SU-DHL-6 (cell line): ENCODE measurements around the gene ADCY7.

Source experiments
- H2AFZ ChIP-seq: fragments of 200-600 bp; sonication (generic); 2 replicates; pipeline ENCODE4 v1.6.1; 2014; ENCODE audit warnings: low read depth, mild to moderate bottlenecking, moderate library complexity, mixed read lengths, antibody characterized with exemption, low read length; ENCODE audit not compliant: severe bottlenecking
- H3F3A ChIP-seq: fragments of 200-600 bp; shearing (Covaris generic); 2 replicates; pipeline ENCODE4 v1.6.0; 2016; ENCODE audit warnings: antibody characterized with exemption, mild to moderate bottlenecking; ENCODE audit not compliant: insufficient read depth
- H3K27ac ChIP-seq: fragments of 200-600 bp; sonication (generic); 2 replicates; pipeline ENCODE4 v1.5.1; 2016; ENCODE audit warnings: low read depth, mild to moderate bottlenecking, low read length, moderate library complexity, mixed read lengths
- H3K27me3 ChIP-seq: fragments of 200-600 bp; sonication (generic), shearing (Covaris generic); 2 replicates; pipeline ENCODE4 v1.6.0; 2014; ENCODE audit warnings: mild to moderate bottlenecking, low read length
- H3K36me3 ChIP-seq: fragments of 200-600 bp; sonication (generic); 2 replicates; pipeline ENCODE4 v1.6.1; 2014; ENCODE audit warnings: mild to moderate bottlenecking, low read length, mixed read lengths
- H3K4me2 ChIP-seq: fragments of 300-600, 200-600 bp; shearing (Covaris generic), sonication (generic); 2 replicates; pipeline ENCODE4 v1.6.0; 2014; ENCODE audit warnings: low read length, low read depth, mild to moderate bottlenecking; ENCODE audit not compliant: poor library complexity, severe bottlenecking
- H3K4me3 ChIP-seq: fragments of 200-600 bp; sonication (generic); 2 replicates; pipeline ENCODE4 v1.5.1; 2014; ENCODE audit warnings: antibody characterized with exemption, low read length, mild to moderate bottlenecking, mixed read lengths; ENCODE audit not compliant: insufficient read depth, poor library complexity, severe bottlenecking
- H3K79me2 ChIP-seq: fragments of 200-600 bp; sonication (generic); 2 replicates; pipeline ENCODE4 v1.6.1; 2014; ENCODE audit warnings: mild to moderate bottlenecking, low read length, moderate library complexity; ENCODE audit not compliant: insufficient read depth
- H3K9ac ChIP-seq: fragments of 200-600 bp; sonication (generic); 2 replicates; pipeline ENCODE4 v1.7.0; 2014; ENCODE audit warnings: mild to moderate bottlenecking, low read length
- H3K9me2 ChIP-seq: fragments of 200-600 bp; sonication (generic); replicated peaks from 2 replicates; pipeline ENCODE4 v1.6.1; 2014; ENCODE audit warnings: low read length; ENCODE audit not compliant: insufficient read depth
- H3K9me3 ChIP-seq: fragments of 200-600 bp; sonication (generic); 2 replicates; pipeline ENCODE4 v1.6.1; 2014; ENCODE audit warnings: low read length, mixed read lengths; ENCODE audit not compliant: insufficient read depth
- H4K20me1 ChIP-seq: fragments of 200-600 bp; sonication (generic); 2 replicates; pipeline ENCODE4 v1.6.1; 2014; ENCODE audit warnings: low read depth, mild to moderate bottlenecking, antibody characterized with exemption, low read length, moderate library complexity, mixed read lengths
- CTCF ChIP-seq: fragments of 200-600 bp; sonication (generic); IDR thresholded peaks from one replicate; pipeline ENCODE4 v1.5.1; 2017; ENCODE audit warnings: antibody characterized with exemption, mild to moderate bottlenecking, low read length, moderate library complexity; ENCODE audit not compliant: insufficient read depth, poor library complexity, severe bottlenecking
- EZH2phosphoT487 ChIP-seq: fragments of 200-600 bp; sonication (generic), shearing (Covaris generic); conservative IDR thresholded peaks from 2 replicates; pipeline ENCODE4 v1.6.1; 2018; ENCODE audit warnings: mild to moderate bottlenecking, antibody characterized with exemption, low read length, moderate library complexity, mixed read lengths

ADCY7 gene

GRCh38 chr16:50293994-50294855, 27.9 kb downstream of the ADCY7 start:
- H3K9me2 ChIP-seq: no peaks in the 10 kb centered on the region
- no peak overlapping the region for H3K4me2 ChIP-seq
- H3K4me3 ChIP-seq: no peak overlapping the region
- no peaks in the 10 kb centered on the region for H3K9me3 ChIP-seq
- H3K9ac ChIP-seq: no peak overlapping the region
- no peaks in the 10 kb centered on the region for H3K79me2 ChIP-seq
- H4K20me1 ChIP-seq: no peaks in the 10 kb centered on the region
- H3F3A ChIP-seq: no peaks in the 10 kb centered on the region
- no peaks in the 10 kb centered on the region for H3K27me3 ChIP-seq
- H3K36me3 ChIP-seq: no peaks in the 10 kb centered on the region
- no peak overlapping the region for H3K27ac ChIP-seq
- TF ChIP-seq EZH2phosphoT487 (no peak), CTCF (no peak)
- no peak overlapping the region for H2AFZ ChIP-seq

GRCh38 chr16:50294955-50295354, 28.6 kb downstream of the ADCY7 start:
- Histone ChIP-seq H3K9ac (no peak overlapping the region), H3K36me3 (no peaks in the 10 kb centered on the region), H3K4me3 (no peak overlapping the region), H3K79me2 (no peaks in the 10 kb centered on the region), H2AFZ (no peak overlapping the region), H3K27me3 (no peaks in the 10 kb centered on the region), H4K20me1 (no peaks in the 10 kb centered on the region), H3K4me2 (no peak overlapping the region), H3K9me3 (no peaks in the 10 kb centered on the region), H3K27ac (no peak overlapping the region), H3K9me2 (no peaks in the 10 kb centered on the region), H3F3A (no peaks in the 10 kb centered on the region)
- TF ChIP-seq CTCF (no peak), EZH2phosphoT487 (no peak)

- TF ChIP-seq EZH2phosphoT487: no peak
- TF ChIP-seq CTCF: no peak
- no peaks in the 10 kb centered on the region for H3K36me3 ChIP-seq
- no peak overlapping the region for H2AFZ ChIP-seq
Measured at GRCh38 chr16:50295541-50296132, 29.3 kb downstream of the ADCY7 start.

More at GRCh38 chr16:50295541-50296132, 29.3 kb downstream of the ADCY7 start:
- H3K79me2 ChIP-seq: no peaks in the 10 kb centered on the region
- H3K27ac ChIP-seq: no peak overlapping the region
- no peaks in the 10 kb centered on the region for H4K20me1 ChIP-seq
- no peaks in the 10 kb centered on the region for H3F3A ChIP-seq
- no peaks in the 10 kb centered on the region for H3K9me3 ChIP-seq
- no peak overlapping the region for H3K4me2 ChIP-seq
- H3K9me2 ChIP-seq: no peaks in the 10 kb centered on the region
- H3K27me3 ChIP-seq: no peaks in the 10 kb centered on the region
- no peak overlapping the region for H3K4me3 ChIP-seq
- no peak overlapping the region for H3K9ac ChIP-seq
